Stimulated activated CD4-positive, alpha-beta T cell treated with anti-CD3 and anti-CD28 coated beads, Interleukin-2, amount 100 ng/mL, for 24 hours (primary cell): ENCODE results near the gene MATN1.
"Not testable (repeated sequence)": the region's sequence is repeated elsewhere in the genome, so short reads cannot be mapped to it uniquely, and the experiment has no call there.

Experiments used
- DNase-seq, 2 donors: peaks; one replicate each; pipeline ENCODE4 v3.0.0-alpha.2; 2020

Gene MATN1

DNA sequence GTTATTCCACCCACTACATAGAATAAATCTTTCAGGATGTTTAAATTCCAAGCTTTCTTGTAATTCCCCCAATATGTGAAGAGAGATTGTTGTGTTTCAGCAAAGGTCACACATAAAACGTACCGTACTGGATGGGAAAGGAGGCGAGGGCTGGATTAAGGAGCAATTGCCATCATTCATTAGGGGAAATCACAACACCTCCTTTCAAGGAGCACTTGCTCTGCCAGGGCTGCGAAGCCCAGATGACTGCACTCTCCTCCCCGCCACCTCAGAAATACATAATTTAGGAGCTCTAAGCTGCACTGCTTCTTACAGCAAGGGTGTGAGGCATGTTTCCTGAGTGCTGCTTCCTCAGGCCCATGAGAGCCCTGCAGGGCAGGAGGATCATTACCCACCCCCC is 29.6 kb downstream of the MATN1 start:
- DNase-seq: no peak

DNA sequence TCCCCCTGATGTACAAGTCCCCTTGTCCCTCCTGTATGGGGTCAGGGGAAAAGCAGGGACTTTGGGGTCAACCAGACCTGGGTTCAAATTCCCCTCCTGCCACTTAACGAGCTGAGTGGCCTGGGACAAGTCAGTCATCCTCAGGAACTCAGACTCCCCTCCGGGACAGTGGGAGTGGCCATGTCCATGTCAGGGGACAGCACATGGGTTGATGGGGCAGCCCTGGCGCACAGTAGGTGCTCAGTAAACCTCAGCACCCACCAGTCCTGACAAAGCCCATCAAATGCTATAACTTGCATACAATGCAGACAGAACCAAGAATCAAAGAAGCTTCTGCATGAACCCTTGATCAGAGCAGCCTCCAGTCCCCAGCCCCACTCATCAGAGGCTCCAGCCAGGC is 30.0 kb downstream of the MATN1 start:
- no peak for DNase-seq

- DNase-seq: no peak
Observed at GRCh38 chr1:30692948-30693301, 30.5 kb downstream of the MATN1 start.

- DNase-seq: no peak
Observed at GRCh38 chr1:30692201-30692947, 31.0 kb downstream of the MATN1 start.

DNA sequence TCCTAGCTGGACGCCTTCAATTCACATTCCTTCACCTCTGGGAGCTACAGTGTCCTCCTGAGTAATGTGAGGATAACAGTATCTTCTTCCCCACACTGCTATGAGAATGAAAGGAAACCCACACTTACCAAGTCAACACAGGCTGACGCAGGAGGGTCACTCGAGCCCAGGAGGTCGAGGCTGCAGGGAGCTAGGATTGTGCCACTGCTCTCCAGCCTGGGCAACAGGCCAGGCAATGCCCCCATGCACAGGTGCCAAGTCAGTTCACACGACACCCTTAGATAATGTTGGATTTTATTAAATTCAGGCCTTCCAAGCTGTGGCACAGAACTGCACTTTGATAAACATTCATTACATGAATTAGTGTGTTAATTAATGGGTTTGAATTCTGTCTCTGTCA is 31.9 kb downstream of the MATN1 start:
- no peak for DNase-seq

DNA sequence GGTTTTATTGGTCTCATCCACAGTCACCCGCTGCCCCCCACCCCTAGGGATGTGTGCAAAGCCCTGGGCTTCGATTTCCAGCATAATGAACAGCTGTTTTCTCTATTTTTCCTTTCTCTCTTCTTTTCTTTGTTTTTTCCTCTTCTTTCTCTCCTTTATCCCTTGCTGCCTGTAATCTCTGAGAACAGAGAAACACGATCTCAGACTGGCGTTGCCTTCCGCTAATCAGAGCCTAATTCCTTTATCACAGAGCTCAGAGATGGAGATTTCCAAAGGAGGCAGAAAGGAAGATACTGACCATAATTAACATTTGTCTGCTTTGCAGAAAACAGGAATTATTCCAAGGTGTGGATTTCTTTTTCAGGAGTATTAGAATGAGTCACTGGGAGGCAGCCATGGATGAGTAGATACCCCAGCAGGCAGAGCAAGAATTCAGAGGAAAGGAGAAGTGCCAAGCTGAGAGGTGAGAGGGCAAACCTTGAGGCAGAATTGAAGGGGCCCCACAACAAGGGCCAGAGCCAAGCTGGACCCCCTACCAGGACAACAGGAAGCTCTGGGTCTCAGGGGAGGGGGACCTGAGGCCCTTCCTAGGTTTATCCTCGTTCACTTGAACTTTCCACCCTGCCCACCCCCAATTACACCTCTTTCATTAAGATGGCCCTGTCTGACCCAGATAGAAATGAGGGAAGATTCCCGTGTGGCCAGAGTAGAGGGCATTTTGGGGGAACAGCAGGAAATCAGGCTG is 33.3 kb downstream of the MATN1 start:
- DNase-seq: no peak

DNA sequence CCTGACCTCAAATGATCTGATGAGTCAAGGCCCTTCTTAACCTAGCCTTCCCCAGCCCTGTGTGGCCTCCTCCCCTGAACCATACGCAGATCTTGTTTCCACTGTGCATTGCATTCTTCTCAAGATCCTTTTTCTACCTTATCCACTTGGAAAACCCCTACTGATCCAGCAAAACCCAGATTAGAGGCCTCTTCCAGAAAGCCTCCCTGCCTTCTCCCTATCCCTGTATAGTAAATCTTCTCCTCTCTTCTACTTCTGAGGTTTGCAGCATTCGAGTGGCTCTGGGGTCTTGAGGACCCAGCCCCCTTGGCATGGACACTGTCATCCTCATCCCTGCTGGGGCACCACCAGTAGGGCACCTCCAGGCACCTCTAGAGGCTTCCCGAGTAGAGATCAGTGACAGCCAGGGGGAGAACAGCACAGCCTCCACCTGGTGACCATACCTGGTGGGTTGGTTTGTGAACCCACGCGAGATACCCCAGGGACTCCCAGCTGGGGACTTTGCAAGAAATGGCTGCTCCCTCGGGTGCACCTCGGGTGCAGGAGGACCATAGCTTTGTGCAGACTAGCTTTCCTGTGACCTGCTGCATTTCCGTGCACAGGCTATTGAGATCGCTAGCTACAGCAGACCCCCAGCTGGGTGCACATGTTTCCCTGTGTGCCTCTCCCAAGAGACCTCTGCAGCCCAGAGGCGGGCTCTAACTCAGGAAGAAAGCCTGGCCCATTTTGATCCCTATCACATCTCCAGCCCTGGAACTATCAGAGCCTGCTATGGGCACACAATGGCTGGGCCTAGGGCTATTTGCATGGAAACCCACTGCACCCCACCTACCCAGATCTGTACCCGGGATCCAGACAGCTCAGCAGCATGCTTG is 34.2 kb downstream of the MATN1 start:
- no peak for DNase-seq

GRCh38 chr1:30688516-30688915 is 34.9 kb downstream of the MATN1 start:
- DNase-seq: not testable (repeated sequence)

- no peak for DNase-seq
Observed at GRCh38 chr1:30687886-30688285, 35.5 kb downstream of the MATN1 start.

DNA sequence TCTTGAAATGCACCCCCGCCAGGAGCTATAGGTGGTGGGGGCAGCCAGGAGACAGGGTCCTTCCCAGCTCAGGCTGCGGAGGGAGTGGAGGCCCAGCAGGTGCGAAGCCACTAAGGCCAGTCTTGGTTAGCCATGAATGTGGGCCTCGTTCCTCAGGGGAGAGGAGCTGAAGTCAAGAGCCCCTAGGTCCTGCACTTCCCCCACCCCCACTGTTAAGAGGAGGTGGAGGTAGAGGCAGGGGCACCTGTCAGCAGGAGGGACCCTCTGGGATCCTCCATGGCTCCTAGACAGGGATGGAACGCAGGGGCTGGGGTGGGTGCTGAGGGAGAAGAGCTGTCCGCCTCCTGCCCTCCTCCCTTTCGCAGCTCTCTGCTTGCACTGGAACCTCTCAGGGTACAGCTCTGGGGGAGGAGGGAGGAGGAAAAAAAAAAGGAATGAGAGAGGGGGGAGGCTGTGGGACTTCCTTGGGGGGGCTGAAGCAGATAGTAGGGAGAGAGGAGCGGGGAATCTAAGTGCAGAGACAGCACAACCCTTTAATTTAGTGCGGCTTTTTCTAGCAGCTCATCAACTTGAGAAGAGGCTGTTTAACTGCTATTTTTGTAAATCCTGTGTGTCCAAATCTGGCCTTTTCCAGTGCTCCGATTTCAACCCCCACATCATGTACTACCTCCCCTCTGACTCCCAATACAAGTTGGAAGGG is 37.0 kb downstream of the MATN1 start:
- DNase-seq: no peak

DNA sequence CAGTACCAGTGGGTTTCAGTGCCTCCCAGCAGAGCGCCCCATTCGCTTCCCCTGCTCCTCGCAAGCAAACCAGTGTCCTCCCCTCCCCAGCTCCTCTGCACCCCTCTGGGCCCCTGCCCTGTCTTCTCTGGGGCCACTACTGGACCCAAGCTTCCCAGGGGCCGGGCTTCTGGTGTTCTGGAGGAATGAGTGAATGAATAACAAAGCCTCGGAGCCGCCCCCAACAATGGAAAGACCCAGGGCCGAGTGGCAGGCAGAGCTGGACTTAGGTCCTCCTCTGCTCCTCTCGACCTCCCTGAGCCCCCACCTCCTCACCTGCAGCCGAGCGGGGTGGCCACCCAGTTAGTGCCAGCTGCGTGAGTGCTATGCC is 37.6 kb downstream of the MATN1 start:
- no peak for DNase-seq

DNA sequence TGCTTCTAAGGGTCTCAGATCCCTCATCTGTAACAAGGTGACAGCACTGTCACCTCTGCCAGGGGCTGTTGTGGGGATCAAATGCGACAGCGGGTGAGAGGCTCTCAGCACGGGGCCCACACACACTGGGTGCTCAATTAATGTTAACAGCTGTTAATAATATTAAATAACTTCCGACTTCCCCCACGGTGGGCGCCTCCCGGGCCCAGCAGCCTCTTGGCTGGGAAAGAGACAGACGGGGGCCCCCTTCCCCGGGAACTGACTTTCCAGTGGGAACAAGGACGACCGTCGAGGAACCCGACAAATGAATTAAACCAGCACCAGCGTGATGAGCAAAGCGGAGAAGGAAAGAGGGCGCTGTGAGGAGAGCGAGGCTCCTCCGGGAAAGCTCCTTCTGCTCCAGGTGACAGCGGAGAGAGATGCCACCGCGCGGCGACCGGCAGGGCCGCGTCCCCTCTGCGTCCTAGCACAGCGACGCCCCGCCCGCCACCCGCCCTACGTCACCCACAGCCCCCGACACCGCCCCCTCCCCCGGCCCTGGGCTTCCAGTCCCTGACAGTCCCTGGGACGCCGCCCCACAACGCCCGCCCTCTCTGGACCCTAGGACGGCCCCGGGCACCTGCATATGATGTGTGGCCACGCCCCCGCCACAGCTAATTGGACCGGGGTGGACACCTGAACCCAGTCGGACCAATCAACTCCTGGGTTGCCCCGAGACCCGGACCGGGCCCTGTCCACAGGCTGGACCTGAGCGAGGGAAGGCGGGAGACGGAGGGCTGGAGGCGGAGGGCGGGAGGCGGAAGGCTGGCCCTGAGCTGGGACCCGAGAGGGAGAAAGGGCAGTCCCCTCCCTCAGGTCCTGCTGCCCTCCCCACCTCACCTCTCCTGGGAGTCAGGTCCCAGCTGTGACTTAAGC is 38.2 kb downstream of the MATN1 start:
- peak; percentile 27 to 31 for DNase-seq

GRCh38 chr1:30684259-30684658 is 39.1 kb downstream of the MATN1 start:
- DNase-seq: no peak

- DNase-seq: no peak
Observed at GRCh38 chr1:30683699-30684098, 39.7 kb downstream of the MATN1 start.

- no peak for DNase-seq
Observed at GRCh38 chr1:30682396-30683275, 40.7 kb downstream of the MATN1 start.

GRCh38 chr1:30681782-30682181 is 41.6 kb downstream of the MATN1 start:
- DNase-seq: no peak

- no peak for DNase-seq
Observed at GRCh38 chr1:30680879-30681278, 42.5 kb downstream of the MATN1 start.

- no peak for DNase-seq
Observed at GRCh38 chr1:30680429-30680828, 43.0 kb downstream of the MATN1 start.

- no peak for DNase-seq
Observed at GRCh38 chr1:30679976-30680305, 43.4 kb downstream of the MATN1 start.

DNA sequence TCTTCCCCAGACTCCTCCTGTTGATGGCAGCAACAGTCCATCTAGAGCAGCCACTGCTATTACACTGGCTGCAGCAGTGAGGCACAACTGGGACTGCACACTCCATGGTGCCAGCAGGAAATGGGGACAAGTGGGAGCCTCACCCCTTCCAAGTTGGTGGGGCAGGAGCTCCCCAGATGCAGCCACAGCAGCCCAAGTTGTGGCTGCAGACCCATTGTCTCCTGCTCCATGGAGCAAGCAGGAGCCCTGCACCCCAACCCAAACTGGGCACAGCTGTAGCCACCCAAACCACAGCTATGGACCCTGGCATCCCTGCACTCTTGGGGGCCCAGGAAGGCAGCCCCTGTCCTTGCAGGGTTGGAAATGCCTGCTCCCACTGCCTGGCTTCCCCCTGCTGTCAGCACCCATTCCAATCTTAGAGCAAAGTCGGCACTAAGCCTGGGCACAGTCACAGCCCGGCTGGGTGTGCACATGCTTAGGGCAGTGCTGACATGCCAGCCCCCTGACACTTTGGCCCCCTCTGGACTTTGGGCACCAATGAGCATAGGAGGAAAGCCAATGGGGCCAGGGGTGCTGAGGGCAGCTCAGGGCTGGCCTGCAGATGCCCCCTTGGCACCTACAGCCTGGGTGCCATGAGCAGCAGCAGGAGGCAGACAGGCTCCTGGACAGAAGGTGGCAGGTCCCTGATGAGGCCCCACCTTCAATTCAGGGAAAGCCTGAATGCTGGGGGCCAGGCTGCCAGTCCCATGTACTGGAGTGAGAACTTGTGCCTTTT is 44.0 kb downstream of the MATN1 start:
- DNase-seq: no peak
